Motor neuron (in vitro differentiated cells): ENCODE data around the gene XPR1. TPM values are rescaled to one million over a fixed set of nuclear protein-coding genes. Genes with fewer than 3 reads are reported as not detected.
A peak's percentile ranks its signal among the peaks of the same experiment; 100 is the strongest.

Experiments used
- ATAC-seq, 8 experiments: fragments of 200-7000 bp; cut with Tn5 transposase; replicated peaks in 6 of 8; 2 replicates each; pipeline ENCODE4 v1.8.0; 2021; ENCODE audit warnings: mild to moderate bottlenecking in 8 of 8, moderate library complexity in 8 of 8
- H3K27ac ChIP-seq, 2 donors: fragments of 250-450 bp; sonication (Bioruptor Pico); 2 replicates each; pipeline ENCODE4 v1.9.0; 2021; ENCODE audit warnings: antibody characterized with exemption in 2 of 2, mild to moderate bottlenecking in 2 of 2, moderate library complexity in 1 of 2
- H3K4me1 ChIP-seq, 2 donors: fragments of 250-450 bp; sonication (Bioruptor Pico); replicated peaks in 1 of 2; 2 replicates each; pipeline ENCODE4 v1.6.1; 2021; ENCODE audit warnings: antibody characterized with exemption in 2 of 2, mild to moderate bottlenecking in 2 of 2, moderate library complexity in 1 of 2
- H3K4me3 ChIP-seq, 5 donors: fragments of 250-450 bp; sonication (Bioruptor Pico); 2 replicates each; pipeline ENCODE4 v1.9.0; 2021; ENCODE audit warnings: antibody characterized with exemption in 5 of 5, mild to moderate bottlenecking in 5 of 5, moderate library complexity in 4 of 5
- WGBS, 10 experiments: fragments of 450-650 bp; shearing (Covaris generic); methylation state at CpG; one replicate each; pipeline ENCODE4 v1.0.0; 2022; 5-methylcytosine and 5-hydroxymethylcytosine counted together
- in situ Hi-C, 9 experiments: fragments of 400-800 bp; cut with MboI; loops; one replicate each; pipeline ENCODE4 v1.15.0; 2021; ENCODE audit warnings: low sequenced_read_pairs in 9 of 9, low pct_unique_long_range_greater_than_20kb in 2 of 9; ENCODE audit not compliant: unreplicated experiment in 9 of 9
- total RNA-seq, 8 experiments: library from RNA; unstranded; fragments of 300-600 nt; gene quantifications; 2 replicates each; pipeline versions ENCODE4 v1.2.3 to v1.2.4, GENCODE V29; 2022

Gene XPR1
- total RNA-seq, 8 experiments from 2014 or later, result 24.0 to 162 (median 139) TPM

DNA sequence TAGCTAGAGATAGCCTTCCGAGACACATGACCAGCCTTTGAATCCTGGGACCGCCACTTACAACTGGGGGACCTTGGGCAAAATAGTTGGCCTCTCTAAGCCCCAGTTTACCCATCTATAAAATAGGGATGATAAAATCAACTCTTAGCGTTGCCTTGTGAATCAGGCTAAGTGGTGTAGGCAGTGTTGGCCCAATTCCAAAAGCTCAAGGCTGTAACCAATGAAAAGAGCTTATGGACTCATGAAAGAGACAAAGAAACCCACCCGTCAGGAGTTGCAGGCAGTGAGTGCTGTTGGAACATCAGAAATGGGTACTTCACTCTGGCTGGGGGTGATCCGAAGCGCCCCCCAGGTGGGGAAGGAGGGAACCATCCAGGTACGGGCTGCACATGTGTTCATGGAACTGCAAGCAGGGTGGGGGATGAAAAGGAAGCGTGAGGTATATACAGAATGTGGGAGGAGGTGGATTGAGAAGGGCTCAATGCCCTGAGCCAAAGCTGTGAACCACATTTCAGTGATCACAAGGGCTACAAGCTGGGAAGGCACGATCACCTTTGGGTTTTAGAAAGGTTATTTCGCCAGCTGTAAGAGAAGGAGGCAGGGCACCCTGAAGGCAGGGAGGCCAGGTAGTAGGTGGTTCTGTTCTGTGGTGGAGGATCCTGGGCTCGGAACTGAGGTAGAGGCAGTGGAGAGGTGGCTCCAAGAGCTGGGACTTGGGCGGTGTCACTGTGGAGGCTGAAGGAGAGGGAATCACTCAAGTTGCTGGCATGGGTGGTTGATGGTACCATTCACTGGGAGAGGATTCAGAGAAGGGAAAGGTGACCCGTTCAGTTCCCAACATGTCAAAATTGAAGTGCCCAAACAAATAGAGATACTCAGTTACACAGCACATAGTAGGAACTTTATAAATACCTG, 269.5 kb downstream of the XPR1 start:
- peaks cover 5 to 7% of the 10 kb centered on the region in 2 donors for H3K4me1 ChIP-seq
- in situ Hi-C loops, result loop anchor here in 2 of 9 experiments (25.0 kb wide), 2 partner anchors 111 to 236 kb away; partner anchors contain the start of gene STX6 (in 1 of the 2)
- no peak overlapping the region for H3K4me3 ChIP-seq
- no peak overlapping the region for H3K27ac ChIP-seq
- no peak for ATAC-seq
- 53 to 94% (median 82%) methylated on average over 2 to 13 of the region's 13 CpGs for WGBS, 10 experiments

DNA sequence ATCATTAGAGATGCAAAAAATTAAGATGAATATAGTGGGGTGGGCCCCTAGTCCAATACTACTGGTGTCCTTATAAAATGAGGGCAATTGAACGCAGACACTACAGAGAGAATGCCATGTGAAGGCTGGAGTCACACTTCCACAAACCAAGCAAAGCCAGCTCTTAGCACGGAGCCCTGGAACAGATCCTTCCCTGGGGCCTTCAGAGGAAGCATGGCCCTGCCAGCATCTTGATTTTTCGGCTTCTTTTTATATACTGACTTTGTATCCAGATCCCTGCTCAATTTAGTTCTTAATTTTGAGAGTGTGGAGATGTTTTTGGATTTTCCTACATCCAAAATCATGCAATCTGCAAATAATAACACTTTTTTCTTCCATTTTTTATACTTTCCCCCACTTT, 270.7 kb downstream of the XPR1 start:
- no peak for ATAC-seq

DNA sequence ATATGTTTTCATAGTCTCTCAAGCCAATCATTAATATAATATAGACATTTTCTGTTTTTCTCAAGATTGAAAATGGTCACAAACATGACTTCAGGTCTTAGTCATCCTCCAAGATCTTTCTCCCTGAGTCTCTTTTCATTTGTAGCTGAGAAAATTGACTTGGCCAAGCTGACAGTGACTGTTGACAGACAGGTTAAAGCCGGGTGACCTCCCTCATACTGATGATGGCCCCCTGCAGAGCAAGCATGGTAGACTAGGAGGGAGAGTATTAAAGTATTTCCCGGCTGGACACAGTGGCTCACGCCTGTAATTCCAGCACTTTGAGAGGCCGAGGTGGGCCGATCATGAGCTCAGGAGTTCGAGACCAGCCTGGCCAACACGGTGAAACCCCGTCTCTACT, 274.1 kb downstream of the XPR1 start:
- 14 to 100% (median 86%) methylated on average over 1 to 8 of the region's 8 CpGs; no CpG with 5 or more reads in 2 of the 10 experiments for WGBS, 10 experiments
- ATAC-seq, result no peak
- Histone ChIP-seq H3K4me1 (no peaks in the 10 kb centered on the region), H3K27ac (no peak overlapping the region), H3K4me3 (no peak overlapping the region)
- in situ Hi-C loops, result loop anchor here in 2 of 9 experiments (25.0 kb wide), 2 partner anchors 106 to 231 kb away; partner anchors contain the start of gene STX6 (in 1 of the 2)

More for the DNA sequence above, 270.7 kb downstream of the XPR1 start:
- WGBS, 10 experiments, result 0 to 92% (median 70%) methylated on average over 1 to 3 of the region's 3 CpGs; no CpG with 5 or more reads in 1 of the 10 experiments
- Histone ChIP-seq H3K4me3 (no peak overlapping the region), H3K4me1 (peaks cover 5 to 7% of the 10 kb centered on the region in 2 donors), H3K27ac (no peak overlapping the region)
- in situ Hi-C loops, result loop anchor here in 2 of 9 experiments (25.0 kb wide), 2 partner anchors 110 to 235 kb away; partner anchors contain the start of gene STX6 (in 1 of the 2)

DNA sequence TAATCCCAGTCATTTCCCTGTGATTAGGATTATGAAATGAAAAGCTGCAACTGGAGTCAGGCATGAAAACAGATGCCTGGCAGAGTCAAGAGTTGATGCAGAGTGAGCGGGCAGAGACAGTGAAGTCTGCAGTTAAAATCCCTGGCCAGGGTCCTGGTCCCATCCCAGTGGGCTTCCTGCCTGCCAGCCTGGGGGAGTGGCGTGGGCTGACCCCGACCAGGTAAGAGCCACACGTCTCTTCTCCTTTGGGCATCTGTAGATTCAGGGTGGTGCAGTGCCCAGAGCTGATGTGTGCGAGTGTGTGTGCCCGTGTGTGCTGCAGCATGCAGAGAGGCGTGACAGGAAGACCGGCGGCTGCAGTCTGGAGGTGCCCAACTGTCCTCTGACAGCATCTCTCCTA, 274.7 kb downstream of the XPR1 start:
- Histone ChIP-seq H3K4me3 (no peak overlapping the region), H3K4me1 (no peaks in the 10 kb centered on the region), H3K27ac (no peak overlapping the region)
- in situ Hi-C loops, result loop anchor here in 2 of 9 experiments (25.0 kb wide), 2 partner anchors 106 to 231 kb away; partner anchors contain the start of gene STX6 (in 1 of the 2)
- ATAC-seq, result no peak
- WGBS, 10 experiments, result 70 to 100% (median 84%) methylated on average over 1 to 5 of the region's 9 CpGs; no CpG with 5 or more reads in 5 of the 10 experiments

DNA sequence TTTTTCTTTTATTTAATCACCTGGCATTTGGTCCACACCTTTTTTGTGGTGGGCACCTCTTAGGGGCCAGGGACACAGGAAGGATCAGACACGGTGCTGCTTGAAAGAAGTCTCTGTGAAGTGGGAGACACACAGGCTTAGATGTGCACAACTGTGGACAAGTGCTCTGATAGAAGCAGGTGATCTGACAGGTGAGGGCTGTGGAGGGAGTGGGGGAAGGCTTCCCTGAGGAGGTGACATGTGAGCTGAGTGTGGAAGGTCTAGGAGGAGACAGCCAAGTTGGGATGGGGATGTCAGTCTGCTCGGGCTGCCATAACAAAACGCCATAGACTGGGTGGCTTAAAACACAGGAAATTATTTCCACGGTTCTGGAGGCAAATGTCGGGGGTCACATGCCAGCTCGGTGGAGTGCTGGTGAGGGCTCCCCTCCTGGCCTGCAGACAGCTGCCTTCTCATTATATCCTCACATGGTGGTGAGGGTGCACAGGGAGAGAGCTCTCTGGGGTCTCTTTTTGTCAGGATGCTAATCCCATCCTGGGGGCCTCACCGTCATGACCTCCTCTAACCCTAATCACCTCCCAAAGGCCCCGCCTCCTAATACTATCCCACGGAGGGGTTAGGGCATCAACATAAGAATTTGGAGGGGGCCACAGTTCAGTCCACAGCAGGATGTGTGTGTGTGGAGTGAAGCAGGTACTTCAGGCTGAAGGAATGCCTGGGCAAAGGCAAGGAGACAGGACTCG, 275.7 kb downstream of the XPR1 start:
- Histone ChIP-seq H3K4me1 (peaks cover 6 to 7% of the 10 kb centered on the region in 2 donors), H3K27ac (no peak overlapping the region), H3K4me3 (no peak overlapping the region)
- in situ Hi-C loops, result loop anchor here in 2 of 9 experiments (25.0 kb wide), 2 partner anchors 105 to 230 kb away; partner anchors contain the start of gene STX6 (in 1 of the 2)
- 17 to 85% (median 80%) methylated on average over 1 to 8 of the region's 10 CpGs; no CpG with 5 or more reads in 4 of the 10 experiments for WGBS, 10 experiments
- ATAC-seq, result no peak

DNA sequence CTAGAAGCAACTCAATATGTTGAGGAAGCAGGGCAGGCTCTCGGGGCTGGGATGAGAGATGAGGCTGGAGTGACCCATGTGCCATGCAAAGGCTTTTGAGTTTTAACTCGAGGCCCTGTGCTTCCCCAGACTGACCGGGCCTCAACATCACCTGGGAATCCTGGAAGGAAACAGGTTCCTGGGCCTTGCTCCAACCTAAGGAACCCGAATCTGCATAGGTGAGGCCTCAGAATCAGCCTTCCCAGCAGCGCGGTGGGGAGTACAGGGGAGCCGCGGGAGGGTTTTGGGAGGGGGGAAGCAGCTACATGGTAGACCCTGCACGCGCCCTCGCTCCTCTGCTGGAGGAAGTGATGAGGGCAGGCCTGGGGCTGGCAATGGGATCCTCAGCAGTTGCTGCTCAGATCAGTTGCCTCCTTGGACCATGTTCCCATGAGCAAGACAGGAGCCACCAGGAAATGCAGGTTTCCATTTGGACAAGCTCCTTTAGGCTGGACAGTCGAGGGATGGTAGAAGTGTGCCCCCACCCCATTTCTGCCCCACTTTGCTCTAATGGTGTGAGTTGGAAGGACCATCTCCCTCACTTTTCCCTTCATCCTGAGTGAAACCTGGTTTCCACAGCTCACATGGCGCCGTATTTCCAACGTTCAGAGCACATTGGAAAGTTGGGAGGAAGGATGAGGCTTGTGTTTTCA, 276.4 kb downstream of the XPR1 start:
- peaks cover 7 to 8% of the 10 kb centered on the region in 2 donors for H3K4me1 ChIP-seq
- H3K4me3 ChIP-seq, result no peak overlapping the region
- ATAC-seq, result no peak
- 73 to 96% (median 82%) methylated on average over 3 to 9 of the region's 15 CpGs; no CpG with 5 or more reads in 3 of the 10 experiments for WGBS, 10 experiments
- in situ Hi-C loops, result loop anchor here in 2 of 9 experiments (25.0 kb wide), 2 partner anchors 104 to 229 kb away; partner anchors contain the start of gene STX6 (in 1 of the 2)
- no peak overlapping the region for H3K27ac ChIP-seq

DNA sequence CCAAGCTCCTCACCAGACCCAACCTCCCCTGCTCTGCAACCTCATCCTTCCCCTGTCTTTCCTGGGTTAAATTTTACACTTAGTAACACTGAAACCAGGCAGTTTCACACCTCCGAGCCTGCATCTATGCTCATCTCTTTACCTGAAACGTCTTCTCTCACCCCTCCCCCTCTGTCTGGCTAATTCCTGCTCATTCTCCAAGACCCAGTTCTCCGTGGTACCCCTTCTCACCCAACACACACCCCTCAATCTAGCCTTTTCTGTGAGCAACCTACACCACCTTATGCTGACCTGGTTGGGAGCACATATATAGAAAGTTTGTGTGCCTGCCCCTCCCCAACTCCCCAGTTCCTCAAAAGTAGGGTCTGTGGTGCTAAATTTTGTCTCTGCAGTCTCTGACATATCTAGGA, 277.2 kb downstream of the XPR1 start:
- no peak for ATAC-seq
- in situ Hi-C loops, result loop anchor here in 2 of 9 experiments (25.0 kb wide), 2 partner anchors 103 to 228 kb away; partner anchors contain the start of gene STX6 (in 1 of the 2)
- Histone ChIP-seq H3K27ac (no peak overlapping the region), H3K4me1 (peaks cover 7 to 8% of the 10 kb centered on the region in 2 donors), H3K4me3 (no peak overlapping the region)
- WGBS, 10 experiments, result 29 to 77% (median 67%) methylated on average over 1 to 3 of the region's 3 CpGs; no CpG with 5 or more reads in 5 of the 10 experiments

DNA sequence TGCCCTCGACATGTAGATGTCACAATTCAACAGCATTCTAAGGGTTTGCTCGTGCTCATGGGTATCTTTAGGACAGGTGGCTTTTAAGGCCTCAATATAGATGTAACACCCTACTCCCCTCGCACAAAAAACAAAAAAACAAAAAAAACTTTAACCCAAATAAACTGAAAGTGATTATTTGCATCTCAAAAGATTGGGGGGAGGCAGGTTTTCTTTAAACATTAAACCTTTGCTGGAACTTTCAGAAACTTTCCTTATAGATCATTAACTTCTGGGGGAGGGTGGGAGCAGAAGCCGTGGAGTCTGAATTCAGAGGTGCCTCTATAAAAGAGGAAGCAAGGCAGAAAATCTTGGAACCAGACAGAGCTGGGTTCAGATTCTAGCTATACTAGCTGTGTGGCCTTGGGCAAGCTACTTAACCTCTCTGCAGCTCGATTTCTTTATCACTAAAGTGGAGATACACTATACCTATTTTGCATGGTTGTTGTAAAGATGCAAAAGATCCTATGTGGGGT, 277.7 kb downstream of the XPR1 start:
- no peak overlapping the region for H3K4me3 ChIP-seq
- H3K4me1 ChIP-seq, result peaks cover 7 to 8% of the 10 kb centered on the region in 2 donors
- ATAC-seq, result no peak
- no peak overlapping the region for H3K27ac ChIP-seq
- 38 to 100% (median 59%) methylated on average over 1 to 5 of the region's 5 CpGs for WGBS, 10 experiments
- in situ Hi-C loops, result loop anchor here in 2 of 9 experiments (25.0 kb wide), 2 partner anchors 103 to 228 kb away; partner anchors contain the start of gene STX6 (in 1 of the 2)

DNA sequence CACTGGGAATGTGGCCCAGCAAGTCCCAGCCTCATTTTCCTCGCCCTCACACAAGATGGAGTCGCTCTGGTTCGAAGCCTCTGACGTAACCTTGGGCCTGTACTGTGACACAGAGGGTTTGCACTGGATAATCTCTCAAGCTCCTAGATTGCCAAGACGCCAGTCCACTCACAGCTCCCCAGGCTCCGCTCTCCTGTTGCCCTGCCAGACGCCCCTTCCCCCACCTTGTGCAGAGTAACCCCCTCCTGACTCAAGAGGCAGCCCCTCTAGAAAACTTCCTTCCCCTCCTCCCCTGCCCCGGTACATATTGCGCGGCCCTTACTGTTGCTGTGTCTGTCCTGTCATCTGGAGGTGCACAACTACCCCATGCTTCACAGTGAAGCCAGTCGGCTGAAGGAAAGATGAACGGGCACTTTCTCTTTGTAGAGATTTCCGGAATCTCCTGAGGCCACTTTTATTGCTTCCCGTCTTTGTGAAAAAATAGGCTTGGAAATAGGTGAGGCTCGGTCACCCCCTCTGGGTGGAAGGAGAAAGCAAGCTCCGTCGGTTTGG, 279.9 kb downstream of the XPR1 start:
- WGBS, 10 experiments, result 7 to 80% (median 53%) methylated on average over 2 to 10 of the region's 17 CpGs; no CpG with 5 or more reads in 2 of the 10 experiments
- in situ Hi-C loops, result loop anchor here in 2 of 9 experiments (25.0 kb wide), 2 partner anchors 101 to 226 kb away; partner anchors contain the start of gene STX6 (in 1 of the 2)
- no peak overlapping the region for H3K27ac ChIP-seq
- ATAC-seq, result peak in 6 of 8 experiments; percentile 5 to 22 (median 12)
- H3K4me1 ChIP-seq, result peaks cover 7 to 8% of the 10 kb centered on the region in 2 donors
- H3K4me3 ChIP-seq, result peak overlapping the region in 2 of 5 donors; percentile 25 to 28

DNA sequence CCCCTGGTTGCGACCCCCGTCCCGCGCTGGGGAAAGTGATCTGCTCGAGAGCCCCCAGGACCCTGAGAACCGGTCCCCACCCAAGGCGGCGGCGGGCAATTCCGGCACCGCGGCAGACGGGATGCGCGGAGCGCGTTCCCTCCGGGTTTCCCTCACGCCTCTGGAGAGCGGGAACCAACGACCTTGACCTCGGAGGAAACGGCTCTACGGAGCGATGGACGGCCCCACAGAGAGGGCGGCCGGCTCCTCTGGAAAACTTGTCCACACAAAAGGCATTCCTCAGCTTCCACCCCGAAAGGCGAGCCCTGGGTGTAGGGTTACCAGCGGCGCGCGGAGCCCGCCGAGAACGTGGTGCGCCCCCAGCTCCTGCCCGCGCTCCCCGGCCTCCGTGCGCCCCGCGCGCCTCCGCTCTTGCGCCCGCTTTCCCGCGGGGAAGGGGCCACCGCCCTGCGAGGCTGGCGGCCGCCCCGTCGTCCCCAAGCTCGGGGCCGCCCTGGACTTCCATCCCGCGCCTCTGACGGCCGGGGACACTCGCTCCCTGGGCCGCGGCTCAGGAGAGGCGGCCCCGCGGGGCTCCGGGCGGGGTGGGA, 280.5 kb downstream of the XPR1 start:
- peak overlapping the region; percentile 12 to 28 (median 22) for H3K4me3 ChIP-seq
- WGBS, 10 experiments, result 0 to 3% (median 2%) methylated on average over 2 to 13 of the region's 71 CpGs; no CpG with 5 or more reads in 5 of the 10 experiments
- peak; percentile 43 to 60 (median 52) for ATAC-seq
- peaks cover 7 to 8% of the 10 kb centered on the region in 2 donors for H3K4me1 ChIP-seq
- H3K27ac ChIP-seq, result no peak overlapping the region
- in situ Hi-C loops, result loop anchor here in 2 of 9 experiments (25.0 kb wide), 2 partner anchors 100 to 225 kb away; partner anchors contain the start of gene STX6 (in 1 of the 2)
